Type B pancreatic cell (in vitro differentiated cells): ENCODE data around the gene CYP51A1. TPM values are rescaled to one million over a fixed set of nuclear protein-coding genes. Genes with fewer than 3 reads are reported as not detected.

ENCODE experiments used
- DNase-seq: peaks from one replicate; pipeline ENCODE4 v3.0.0; 2021; ENCODE audit warnings: mixed read lengths; ENCODE audit not compliant: unreplicated experiment; ENCODE audit errors: extremely low spot score
- H3K27ac Mint-ChIP-seq: 2 replicates; pipeline ENCODE4 v1.8.0; 2021; ENCODE audit warnings: mild to moderate bottlenecking, mixed read lengths
- H3K27me3 Mint-ChIP-seq: 2 replicates; pipeline ENCODE4 v1.8.0; 2021; ENCODE audit warnings: mixed read lengths
- H3K36me3 Mint-ChIP-seq: 2 replicates; pipeline ENCODE4 v1.8.0; 2021; ENCODE audit warnings: mixed read lengths
- H3K4me1 Mint-ChIP-seq: one replicate; pipeline ENCODE4 v1.8.0; 2021; ENCODE audit warnings: mixed read lengths; ENCODE audit not compliant: unreplicated experiment
- H3K4me3 Mint-ChIP-seq: 2 replicates; pipeline ENCODE4 v1.8.0; 2021; ENCODE audit warnings: mild to moderate bottlenecking, mixed read lengths
- H3K9me3 Mint-ChIP-seq: 2 replicates; pipeline ENCODE4 v1.8.0; 2021; ENCODE audit warnings: mixed read lengths
- total RNA-seq: library from RNA; stranded (reverse); gene quantifications from 2 replicates; pipeline ENCODE4 v1.2.1, GENCODE V29; 2021; ENCODE audit warnings: low replicate concordance
- TF ChIP-seq, protein P1 (sequence below): fragments of 200-600 bp; sonication (generic); conservative IDR thresholded peaks from 2 replicates; pipeline ENCODE4 v1.5.0; 2021; ENCODE audit warnings: antibody characterized with exemption, mild to moderate bottlenecking

Gene CYP51A1
- total RNA-seq, 1 donor from 2014 or later, result 82.8 TPM

- Mint-ChIP-seq H3K9me3 (no peaks in the 10 kb centered on the region), H3K36me3 (peaks cover 60% of the 10 kb centered on the region), H3K4me3 (no peak overlapping the region), H3K4me1 (no peaks in the 10 kb centered on the region), H3K27ac (peak overlapping the region; percentile 32), H3K27me3 (no peaks in the 10 kb centered on the region)
- no peak for DNase-seq
- TF ChIP-seq, protein P1, sequence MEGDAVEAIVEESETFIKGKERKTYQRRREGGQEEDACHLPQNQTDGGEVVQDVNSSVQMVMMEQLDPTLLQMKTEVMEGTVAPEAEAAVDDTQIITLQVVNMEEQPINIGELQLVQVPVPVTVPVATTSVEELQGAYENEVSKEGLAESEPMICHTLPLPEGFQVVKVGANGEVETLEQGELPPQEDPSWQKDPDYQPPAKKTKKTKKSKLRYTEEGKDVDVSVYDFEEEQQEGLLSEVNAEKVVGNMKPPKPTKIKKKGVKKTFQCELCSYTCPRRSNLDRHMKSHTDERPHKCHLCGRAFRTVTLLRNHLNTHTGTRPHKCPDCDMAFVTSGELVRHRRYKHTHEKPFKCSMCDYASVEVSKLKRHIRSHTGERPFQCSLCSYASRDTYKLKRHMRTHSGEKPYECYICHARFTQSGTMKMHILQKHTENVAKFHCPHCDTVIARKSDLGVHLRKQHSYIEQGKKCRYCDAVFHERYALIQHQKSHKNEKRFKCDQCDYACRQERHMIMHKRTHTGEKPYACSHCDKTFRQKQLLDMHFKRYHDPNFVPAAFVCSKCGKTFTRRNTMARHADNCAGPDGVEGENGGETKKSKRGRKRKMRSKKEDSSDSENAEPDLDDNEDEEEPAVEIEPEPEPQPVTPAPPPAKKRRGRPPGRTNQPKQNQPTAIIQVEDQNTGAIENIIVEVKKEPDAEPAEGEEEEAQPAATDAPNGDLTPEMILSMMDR, result no peak
Observed at GRCh38 chr7:92071032-92071431, 63.2 kb downstream of the CYP51A1 start.

GRCh38 chr7:92064438-92065029, 69.7 kb downstream of the CYP51A1 start:
- no peak overlapping the region for H3K27ac Mint-ChIP-seq
- no peaks in the 10 kb centered on the region for H3K4me1 Mint-ChIP-seq
- H3K4me3 Mint-ChIP-seq, result no peak overlapping the region

More at GRCh38 chr7:92064438-92065029, 69.7 kb downstream of the CYP51A1 start:
- TF ChIP-seq, protein P1, result no peak
- Mint-ChIP-seq H3K27me3 (no peaks in the 10 kb centered on the region), H3K9me3 (no peaks in the 10 kb centered on the region), H3K36me3 (peaks cover 24% of the 10 kb centered on the region)
- DNase-seq, result no peak

Other genes starting within 250 kb of the CYP51A1 start
- 63.1 and 84.6 TPM in 2 replicates for gene AKAP9, start 193.6 kb downstream of the CYP51A1 start, total RNA-seq
- gene LRRD1, start 44.7 kb upstream of the CYP51A1 start, total RNA-seq, result 0.19 TPM in 1 of 2 replicates, not detected in the other
- gene KRIT1, start 111.4 kb upstream of the CYP51A1 start, total RNA-seq, result 34.8 and 43.5 TPM in 2 replicates
- 58.7 and 65.0 TPM in 2 replicates for gene ANKIB1, start 111.5 kb upstream of the CYP51A1 start, total RNA-seq